SK-N-SH (cell line): ENCODE measurements around the gene LFNG. TPM values are rescaled to one million over a fixed set of nuclear protein-coding genes. Genes with fewer than 3 reads are reported as not detected.
A peak's percentile ranks its signal among the peaks of the same experiment; 100 is the strongest.

Source experiments
- CTCF ChIA-PET: fragments of 300-600, 350-600 bp; formaldehyde crosslinking; extraction: SDS; loops from one replicate; lab custom pipeline; 2021; lab: Yijun Ruan, JAX
- POLR2A ChIA-PET: fragments of 350-600 bp; sonication (Branson Sonifier 250); formaldehyde crosslinking; extraction: SDS; loops from one replicate; lab custom pipeline; 2020; ENCODE audit warnings: antibody characterized with exemption, inconsistent platforms; lab: Yijun Ruan, JAX
- DNase-seq: peaks from one replicate; pipeline ENCODE4 v3.0.0; 2012
- H2AFZ ChIP-seq: fragments of 200-600 bp; sonication (generic); 2 replicates; pipeline ENCODE4 v1.8.1; 2016; ENCODE audit warnings: antibody characterized with exemption, mild to moderate bottlenecking, low read depth
- H3F3A ChIP-seq: fragments of 200-600 bp; sonication (generic); replicated peaks from 2 replicates; pipeline ENCODE3; 2016; ENCODE audit warnings: antibody characterized with exemption, mild to moderate bottlenecking; ENCODE audit not compliant: insufficient read depth
- H3K27ac ChIP-seq, 2 experiments: fragments of 200-500 bp in 1 of 2; fragments of 200-600 bp in 1 of 2; sonication (Bioruptor generic) in 1 of 2; sonication (generic), shearing (Covaris generic) in 1 of 2; 2 replicates each; pipeline versions ENCODE4 v1.5.1 to v1.6.1; 2014 to 2016; ENCODE audit warnings: low read depth in 2 of 2, inconsistent platforms in 1 of 2, low read length in 1 of 2, mild to moderate bottlenecking in 1 of 2, mixed read lengths in 1 of 2
- H3K27me3 ChIP-seq: fragments of 200-600 bp; sonication (generic), shearing (Covaris generic); 2 replicates; pipeline ENCODE4 v1.6.1; 2016; ENCODE audit warnings: mixed run types; ENCODE audit not compliant: insufficient read depth
- H3K36me3 ChIP-seq, 2 experiments: fragments of 200-500 bp in 1 of 2; fragments of 200-600 bp in 1 of 2; sonication (Bioruptor generic) in 1 of 2; sonication (generic) in 1 of 2; replicated peaks in 1 of 2; 2 replicates each; pipeline versions ENCODE3 to v1.5.1; 2014 to 2016; ENCODE audit warnings: low read length in 1 of 2, mild to moderate bottlenecking in 1 of 2; ENCODE audit not compliant: insufficient read depth in 2 of 2, control insufficient read depth in 1 of 2
- H3K4me1 ChIP-seq, 2 experiments: fragments of 200-500 bp in 1 of 2; fragments of 200-600 bp in 1 of 2; sonication (Bioruptor generic) in 1 of 2; sonication (generic), shearing (Covaris generic) in 1 of 2; 2 replicates each; pipeline versions ENCODE4 v1.5.1 to v1.6.1; 2014 to 2016; ENCODE audit warnings: low read depth in 1 of 2, low read length in 1 of 2, mixed run types in 1 of 2; ENCODE audit not compliant: insufficient read depth in 2 of 2, control insufficient read depth in 1 of 2
- H3K4me2 ChIP-seq: fragments of 200-600 bp; sonication (generic), shearing (Covaris generic); 2 replicates; pipeline ENCODE4 v1.6.1; 2017; ENCODE audit warnings: mixed run types
- H3K4me3 ChIP-seq, 2 experiments: fragments of 200-500 bp in 1 of 2; fragments of 200-600 bp in 1 of 2; sonication (Bioruptor generic) in 1 of 2; sonication (generic), shearing (Covaris generic) in 1 of 2; 2 replicates each; pipeline versions ENCODE4 v1.5.1 to v1.8.1; 2014 to 2016; ENCODE audit warnings: low read depth in 2 of 2, inconsistent platforms in 1 of 2, low read length in 1 of 2, mild to moderate bottlenecking in 1 of 2, mixed read lengths in 1 of 2, moderate library complexity in 1 of 2
- H3K79me2 ChIP-seq: fragments of 200-600 bp; sonication (generic); 2 replicates; pipeline ENCODE4 v1.8.1; 2017; ENCODE audit warnings: mild to moderate bottlenecking; ENCODE audit not compliant: insufficient read depth
- H3K9ac ChIP-seq: fragments of 200-600 bp; sonication (generic); 2 replicates; pipeline ENCODE4 v1.6.1; 2017; ENCODE audit warnings: mixed run types
- H3K9me2 ChIP-seq: fragments of 200-600 bp; sonication (generic); 2 replicates; pipeline ENCODE4 v1.6.1; 2017; ENCODE audit warnings: mixed run types
- H3K9me3 ChIP-seq: fragments of 200-600 bp; sonication (generic); 2 replicates; pipeline ENCODE4 v1.6.1; 2017; ENCODE audit warnings: mixed run types, mild to moderate bottlenecking, moderate library complexity
- H4K20me1 ChIP-seq: fragments of 200-600 bp; sonication (generic); 2 replicates; pipeline ENCODE4 v1.6.1; 2017; ENCODE audit warnings: mild to moderate bottlenecking, mixed run types; ENCODE audit not compliant: insufficient read depth
- EP300 ChIP-seq, 2 experiments: IDR thresholded peaks; 2 replicates each; pipeline versions ENCODE4 v1.4.0 to v1.6.1; 2012; ENCODE audit warnings: borderline replicate concordance in 1 of 2, low read depth in 1 of 2, low read length in 1 of 2
- FOSL2 ChIP-seq: IDR thresholded peaks from 2 replicates; pipeline ENCODE4 v1.4.0; 2012; ENCODE audit warnings: low read depth, mild to moderate bottlenecking, moderate library complexity, borderline replicate concordance
- MEF2A ChIP-seq: IDR thresholded peaks from 2 replicates; pipeline ENCODE4 v1.4.0; 2012; ENCODE audit warnings: low read depth, borderline replicate concordance
- PBX3 ChIP-seq: IDR thresholded peaks from 2 replicates; pipeline ENCODE4; 2012
- REST ChIP-seq: IDR thresholded peaks from 2 replicates; pipeline ENCODE4 v1.6.1; 2012; ENCODE audit warnings: mild to moderate bottlenecking, low read depth, low read length, moderate library complexity
- TCF12 ChIP-seq: IDR thresholded peaks from 2 replicates; pipeline ENCODE4 v1.4.0; 2012
- YY1 ChIP-seq: IDR thresholded peaks from 2 replicates; pipeline ENCODE4 v1.4.0; 2012; ENCODE audit warnings: low read depth, mild to moderate bottlenecking
- WGBS: methylation state at CpG from one replicate; pipeline ENCODE4 v1.1.6; 2017; ENCODE audit warnings: low lambda C conversion rate; 5-methylcytosine and 5-hydroxymethylcytosine counted together
- polyA plus RNA-seq, 3 experiments: library from polyadenylated mRNA; depleted of rRNA; stranded (reverse); fragments of >200 nt; gene quantifications; 2 replicates each; pipeline ENCODE4 v1.2.3, GENCODE V29; 2012
- TF ChIP-seq, protein P1 (sequence below): IDR thresholded peaks from 2 replicates; pipeline ENCODE4 v1.4.0; 2012; ENCODE audit warnings: low read depth, borderline replicate concordance

Gene LFNG
- polyA plus RNA-seq, 1 of the 3 experiments (the other 2 are of a cell fraction) = 9.4 TPM

DNA sequence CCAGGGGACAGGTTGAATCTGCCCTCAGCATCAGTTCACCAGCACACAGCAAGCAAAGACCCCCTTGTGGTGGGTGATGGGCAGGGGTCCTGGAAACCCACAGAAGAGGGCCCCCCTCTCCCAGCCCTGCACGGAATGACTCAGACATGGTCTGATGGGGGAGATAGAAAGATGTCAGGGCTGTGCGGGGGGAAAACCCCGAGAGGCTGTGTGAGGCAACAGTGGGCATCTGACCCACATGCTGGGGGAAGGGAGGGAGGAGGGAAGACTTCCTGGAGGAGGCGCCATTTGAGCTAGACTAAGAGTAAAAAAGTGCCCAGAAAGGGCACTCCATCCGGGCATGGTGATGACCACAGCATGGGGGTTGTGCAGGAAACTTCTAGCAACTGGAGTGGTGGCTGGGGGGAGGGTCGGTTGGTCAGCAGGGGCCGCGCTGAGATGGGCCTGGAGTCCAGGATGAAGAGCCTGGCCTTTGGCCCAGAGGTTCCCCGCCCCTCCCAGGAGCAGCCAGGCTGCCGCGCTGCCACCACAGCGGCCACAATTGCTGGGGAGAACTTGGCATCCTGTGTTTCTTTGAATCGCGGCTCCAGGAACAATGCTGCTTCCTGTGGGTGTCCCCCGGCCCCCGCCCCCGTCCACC is 2.5 kb downstream of the LFNG start:
- H2AFZ ChIP-seq = no peak overlapping the region
- WGBS = 52% methylated on average over 17 of the region's 17 CpGs
- H3K36me3 ChIP-seq = peaks cover 0 to 6% of the 10 kb centered on the region in 2 experiments
- peaks cover 34% of the 10 kb centered on the region for H3F3A ChIP-seq
- H3K9me2 ChIP-seq = no peaks in the 10 kb centered on the region
- peaks cover 10% of the 10 kb centered on the region; the same call in 1 of the 2 replicates for H4K20me1 ChIP-seq
- peaks cover 53 to 59% of the 10 kb centered on the region in 2 experiments; a peak in 3 of 4 replicates for H3K4me1 ChIP-seq
- H3K27me3 ChIP-seq = no peaks in the 10 kb centered on the region
- H3K9me3 ChIP-seq = no peaks in the 10 kb centered on the region
- H3K79me2 ChIP-seq = peaks cover 48% of the 10 kb centered on the region
- H3K9ac ChIP-seq = peak overlapping the region; percentile 11; the same call in 1 of the 2 replicates
- peak overlapping the region in 1 of 2 experiments; percentile 40; a peak in 1 of 4 replicates for H3K4me3 ChIP-seq
- ChIA-PET CTCF (interaction anchor here (1.2 to 1.5 kb wide), 3 partner anchors 44 to 71 kb away, joined by 5 to 8 read pairs (median 6); no protein-coding TSS in a partner anchor), POLR2A (interaction anchor here (0.6 kb wide), 1 partner anchor 160 kb away, joined by 6 read pairs; no protein-coding TSS in a partner anchor)
- TF ChIP-seq EP300 (IDR thresholded peaks at IDR 0.05; ENCODE audit: borderline replicate concordance in 1 of 2, low read depth in 1 of 2, low read length in 1 of 2) (peak in 1 of 2 experiments; percentile 21; a peak in 1 of 4 replicates), FOSL2 (peak; percentile 51; the same call in 1 of the 2 replicates), PBX3 (peak; percentile 59), REST (0 out of 2 replicates have a peak, but pooled peaks have one; percentile 3), MEF2A (no peak), YY1 (0 out of 2 replicates have a peak, but pooled peaks have one; percentile 34), TCF12 (peak; percentile 17; the same call in 1 of the 2 replicates)
- TF ChIP-seq, protein P1, sequence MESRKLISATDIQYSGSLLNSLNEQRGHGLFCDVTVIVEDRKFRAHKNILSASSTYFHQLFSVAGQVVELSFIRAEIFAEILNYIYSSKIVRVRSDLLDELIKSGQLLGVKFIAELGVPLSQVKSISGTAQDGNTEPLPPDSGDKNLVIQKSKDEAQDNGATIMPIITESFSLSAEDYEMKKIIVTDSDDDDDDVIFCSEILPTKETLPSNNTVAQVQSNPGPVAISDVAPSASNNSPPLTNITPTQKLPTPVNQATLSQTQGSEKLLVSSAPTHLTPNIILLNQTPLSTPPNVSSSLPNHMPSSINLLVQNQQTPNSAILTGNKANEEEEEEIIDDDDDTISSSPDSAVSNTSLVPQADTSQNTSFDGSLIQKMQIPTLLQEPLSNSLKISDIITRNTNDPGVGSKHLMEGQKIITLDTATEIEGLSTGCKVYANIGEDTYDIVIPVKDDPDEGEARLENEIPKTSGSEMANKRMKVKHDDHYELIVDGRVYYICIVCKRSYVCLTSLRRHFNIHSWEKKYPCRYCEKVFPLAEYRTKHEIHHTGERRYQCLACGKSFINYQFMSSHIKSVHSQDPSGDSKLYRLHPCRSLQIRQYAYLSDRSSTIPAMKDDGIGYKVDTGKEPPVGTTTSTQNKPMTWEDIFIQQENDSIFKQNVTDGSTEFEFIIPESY = no peak
- no peak overlapping the region; a peak in 1 of 4 replicates for H3K27ac ChIP-seq
- peak overlapping the region; percentile 90 for H3K4me2 ChIP-seq
- DNase-seq = no peak
